ENCODE data around the gene REV1.

GRCh38 chr2:99496021-99496420, 6.2 kb upstream of the REV1 start:
- TF ChIP-seq, protein P1, sequence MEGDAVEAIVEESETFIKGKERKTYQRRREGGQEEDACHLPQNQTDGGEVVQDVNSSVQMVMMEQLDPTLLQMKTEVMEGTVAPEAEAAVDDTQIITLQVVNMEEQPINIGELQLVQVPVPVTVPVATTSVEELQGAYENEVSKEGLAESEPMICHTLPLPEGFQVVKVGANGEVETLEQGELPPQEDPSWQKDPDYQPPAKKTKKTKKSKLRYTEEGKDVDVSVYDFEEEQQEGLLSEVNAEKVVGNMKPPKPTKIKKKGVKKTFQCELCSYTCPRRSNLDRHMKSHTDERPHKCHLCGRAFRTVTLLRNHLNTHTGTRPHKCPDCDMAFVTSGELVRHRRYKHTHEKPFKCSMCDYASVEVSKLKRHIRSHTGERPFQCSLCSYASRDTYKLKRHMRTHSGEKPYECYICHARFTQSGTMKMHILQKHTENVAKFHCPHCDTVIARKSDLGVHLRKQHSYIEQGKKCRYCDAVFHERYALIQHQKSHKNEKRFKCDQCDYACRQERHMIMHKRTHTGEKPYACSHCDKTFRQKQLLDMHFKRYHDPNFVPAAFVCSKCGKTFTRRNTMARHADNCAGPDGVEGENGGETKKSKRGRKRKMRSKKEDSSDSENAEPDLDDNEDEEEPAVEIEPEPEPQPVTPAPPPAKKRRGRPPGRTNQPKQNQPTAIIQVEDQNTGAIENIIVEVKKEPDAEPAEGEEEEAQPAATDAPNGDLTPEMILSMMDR (conservative IDR thresholded peaks at IDR 0.05; ENCODE audit: low read depth, low read length) = no peak
- no peak for TF ChIP-seq SMC3 (IDR thresholded peaks at IDR 0.05; ENCODE audit: low read depth, low read length)
- no peak for TF ChIP-seq RFX5 (IDR thresholded peaks at IDR 0.05; ENCODE audit: low read depth, low read length)
- TF ChIP-seq, protein P2, sequence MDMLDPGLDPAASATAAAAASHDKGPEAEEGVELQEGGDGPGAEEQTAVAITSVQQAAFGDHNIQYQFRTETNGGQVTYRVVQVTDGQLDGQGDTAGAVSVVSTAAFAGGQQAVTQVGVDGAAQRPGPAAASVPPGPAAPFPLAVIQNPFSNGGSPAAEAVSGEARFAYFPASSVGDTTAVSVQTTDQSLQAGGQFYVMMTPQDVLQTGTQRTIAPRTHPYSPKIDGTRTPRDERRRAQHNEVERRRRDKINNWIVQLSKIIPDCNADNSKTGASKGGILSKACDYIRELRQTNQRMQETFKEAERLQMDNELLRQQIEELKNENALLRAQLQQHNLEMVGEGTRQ (IDR thresholded peaks at IDR 0.05; ENCODE audit: low read depth, low read length) = no peak
- no peak for TF ChIP-seq BHLHE40 (IDR thresholded peaks at IDR 0.05; ENCODE audit: low read depth, low read length)
- TF ChIP-seq POLR2A (IDR thresholded peaks at IDR 0.05; ENCODE audit: low read depth, low read length) = no peak
- TF ChIP-seq CEBPB (IDR thresholded peaks at IDR 0.05; ENCODE audit: low read depth, low read length) = no peak
- no peak for TF ChIP-seq MAFK (IDR thresholded peaks at IDR 0.05; ENCODE audit: low read depth, low read length)
- no peak for TF ChIP-seq MAZ (IDR thresholded peaks at IDR 0.05; ENCODE audit: borderline replicate concordance, low read depth, low read length)
- TF ChIP-seq RAD21 (IDR thresholded peaks at IDR 0.05; ENCODE audit: low read length) = no peak
- TF ChIP-seq CHD1 (IDR thresholded peaks at IDR 0.05; ENCODE audit: low read depth, low read length) = no peak
- no peak for TF ChIP-seq RCOR1 (IDR thresholded peaks at IDR 0.05; ENCODE audit: insufficient replicate concordance, low read length)
- TF ChIP-seq, protein P3, sequence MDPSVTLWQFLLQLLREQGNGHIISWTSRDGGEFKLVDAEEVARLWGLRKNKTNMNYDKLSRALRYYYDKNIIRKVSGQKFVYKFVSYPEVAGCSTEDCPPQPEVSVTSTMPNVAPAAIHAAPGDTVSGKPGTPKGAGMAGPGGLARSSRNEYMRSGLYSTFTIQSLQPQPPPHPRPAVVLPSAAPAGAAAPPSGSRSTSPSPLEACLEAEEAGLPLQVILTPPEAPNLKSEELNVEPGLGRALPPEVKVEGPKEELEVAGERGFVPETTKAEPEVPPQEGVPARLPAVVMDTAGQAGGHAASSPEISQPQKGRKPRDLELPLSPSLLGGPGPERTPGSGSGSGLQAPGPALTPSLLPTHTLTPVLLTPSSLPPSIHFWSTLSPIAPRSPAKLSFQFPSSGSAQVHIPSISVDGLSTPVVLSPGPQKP (IDR thresholded peaks at IDR 0.05; ENCODE audit: borderline replicate concordance, low read depth, low read length) = no peak
- TF ChIP-seq MXI1 (IDR thresholded peaks at IDR 0.05; ENCODE audit: borderline replicate concordance, low read depth, low read length) = no peak
